ENCODE data around the gene PRDM11. TPM values are rescaled to one million over a fixed set of nuclear protein-coding genes. Genes with fewer than 3 reads are reported as not detected.

The PRDM11 gene
- total and polyA plus RNA-seq, 10 of the 15 experiments (the other 5 are each of a cell fraction or from before 2014, with no cell fraction given): 0.03 to 2.4 (median 0.53) TPM

GRCh38 chr11:45180848-45181192, 34.4 kb downstream of the PRDM11 start (continued):
- TF ChIP-seq, protein P1, sequence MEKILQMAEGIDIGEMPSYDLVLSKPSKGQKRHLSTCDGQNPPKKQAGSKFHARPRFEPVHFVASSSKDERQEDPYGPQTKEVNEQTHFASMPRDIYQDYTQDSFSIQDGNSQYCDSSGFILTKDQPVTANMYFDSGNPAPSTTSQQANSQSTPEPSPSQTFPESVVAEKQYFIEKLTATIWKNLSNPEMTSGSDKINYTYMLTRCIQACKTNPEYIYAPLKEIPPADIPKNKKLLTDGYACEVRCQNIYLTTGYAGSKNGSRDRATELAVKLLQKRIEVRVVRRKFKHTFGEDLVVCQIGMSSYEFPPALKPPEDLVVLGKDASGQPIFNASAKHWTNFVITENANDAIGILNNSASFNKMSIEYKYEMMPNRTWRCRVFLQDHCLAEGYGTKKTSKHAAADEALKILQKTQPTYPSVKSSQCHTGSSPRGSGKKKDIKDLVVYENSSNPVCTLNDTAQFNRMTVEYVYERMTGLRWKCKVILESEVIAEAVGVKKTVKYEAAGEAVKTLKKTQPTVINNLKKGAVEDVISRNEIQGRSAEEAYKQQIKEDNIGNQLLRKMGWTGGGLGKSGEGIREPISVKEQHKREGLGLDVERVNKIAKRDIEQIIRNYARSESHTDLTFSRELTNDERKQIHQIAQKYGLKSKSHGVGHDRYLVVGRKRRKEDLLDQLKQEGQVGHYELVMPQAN (conservative IDR thresholded peaks at IDR 0.05): no peak
- TF ChIP-seq EED (IDR thresholded peaks at IDR 0.05; ENCODE audit: low read depth) (no peak), SP1 (IDR thresholded peaks at IDR 0.05; ENCODE audit: low read depth, low read length) (no peak), RAD21 (IDR thresholded peaks at IDR 0.05; ENCODE audit: insufficient read depth, low read depth, low read length) (no peak), PKNOX1 (IDR thresholded peaks at IDR 0.05) (no peak), SUPT20H (IDR thresholded peaks at IDR 0.05; ENCODE audit: borderline replicate concordance, control insufficient read depth, low read depth, low read length) (no peak), SUZ12 (IDR thresholded peaks at IDR 0.05; ENCODE audit: unreplicated experiment) (no peak), ZBTB4 (CRISPR knock-in tag; IDR thresholded peaks at IDR 0.05) (no peak), MXI1 (IDR thresholded peaks at IDR 0.05; ENCODE audit: low read depth, low read length) (no peak), ETV6 (conservative IDR thresholded peaks at IDR 0.05 in 1 of 2, IDR thresholded peaks at IDR 0.05 in 1 of 2; ENCODE audit: borderline replicate concordance in 1 of 2, low read depth in 1 of 2) (no peak), GABPA (IDR thresholded peaks at IDR 0.05; ENCODE audit: low read depth) (no peak)
